Mammary epithelial cell (primary cell): ENCODE results near the gene FUT4.

ENCODE experiments used
- EZH2 ChIP-seq: IDR thresholded peaks from 2 replicates; pipeline ENCODE4 v1.6.1; 2012; ENCODE audit warnings: low read length, inconsistent platforms, borderline replicate concordance
- TF ChIP-seq, protein P1 (sequence below), 2 donors: IDR thresholded peaks in 1 of 2; conservative IDR thresholded peaks in 1 of 2; 2 replicates each; pipeline ENCODE4 v1.5.1; 2011 to 2012; ENCODE audit warnings: inconsistent platforms in 2 of 2, low read length in 2 of 2, mild to moderate bottlenecking in 2 of 2, control low read depth in 1 of 2, low read depth in 1 of 2; ENCODE audit not compliant: insufficient read depth in 1 of 2; ENCODE audit errors: extremely low read depth in 1 of 2

- TF ChIP-seq, protein P1, sequence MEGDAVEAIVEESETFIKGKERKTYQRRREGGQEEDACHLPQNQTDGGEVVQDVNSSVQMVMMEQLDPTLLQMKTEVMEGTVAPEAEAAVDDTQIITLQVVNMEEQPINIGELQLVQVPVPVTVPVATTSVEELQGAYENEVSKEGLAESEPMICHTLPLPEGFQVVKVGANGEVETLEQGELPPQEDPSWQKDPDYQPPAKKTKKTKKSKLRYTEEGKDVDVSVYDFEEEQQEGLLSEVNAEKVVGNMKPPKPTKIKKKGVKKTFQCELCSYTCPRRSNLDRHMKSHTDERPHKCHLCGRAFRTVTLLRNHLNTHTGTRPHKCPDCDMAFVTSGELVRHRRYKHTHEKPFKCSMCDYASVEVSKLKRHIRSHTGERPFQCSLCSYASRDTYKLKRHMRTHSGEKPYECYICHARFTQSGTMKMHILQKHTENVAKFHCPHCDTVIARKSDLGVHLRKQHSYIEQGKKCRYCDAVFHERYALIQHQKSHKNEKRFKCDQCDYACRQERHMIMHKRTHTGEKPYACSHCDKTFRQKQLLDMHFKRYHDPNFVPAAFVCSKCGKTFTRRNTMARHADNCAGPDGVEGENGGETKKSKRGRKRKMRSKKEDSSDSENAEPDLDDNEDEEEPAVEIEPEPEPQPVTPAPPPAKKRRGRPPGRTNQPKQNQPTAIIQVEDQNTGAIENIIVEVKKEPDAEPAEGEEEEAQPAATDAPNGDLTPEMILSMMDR (conservative IDR thresholded peaks at IDR 0.05 in 1 of 2, IDR thresholded peaks at IDR 0.05 in 1 of 2; ENCODE audit: extremely low read depth in 1 of 2, insufficient read depth in 1 of 2, low read depth in 1 of 2, low read length in 2 of 2): no peak
- no peak for TF ChIP-seq EZH2
Measured at GRCh38 chr11:94558468-94558867, 14.7 kb downstream of the FUT4 start.
